Measurements from ENCODE around the gene ANKRD13B.

The ANKRD13B gene

GRCh38 chr17:29616300-29617048 lies 23.5 kb downstream of the ANKRD13B start:
- no peak for DNase-seq (ENCODE audit: low read depth in 2 of 2)

DNA sequence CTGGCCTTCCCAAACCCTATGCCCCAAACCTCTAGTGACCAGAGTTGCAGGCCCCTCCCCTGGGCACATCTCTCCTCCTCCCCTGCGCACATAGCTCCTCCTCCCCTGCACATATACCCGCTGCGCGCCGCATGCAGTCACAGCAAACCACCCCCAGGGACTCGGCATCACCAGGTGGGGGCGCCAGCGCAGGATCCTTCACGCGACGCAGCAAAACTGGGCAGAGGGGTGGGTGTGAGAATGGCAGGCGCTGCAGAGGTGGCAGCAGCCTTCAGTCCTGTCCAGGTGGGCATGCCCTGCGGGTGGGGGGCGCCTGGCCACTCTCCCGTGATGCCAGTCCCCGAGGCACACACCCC lies 24.2 kb downstream of the ANKRD13B start:
- DNase-seq (ENCODE audit: low read depth in 2 of 2): peak; percentile 63 to 80

GRCh38 chr17:29617481-29618271 lies 24.7 kb downstream of the ANKRD13B start:
- DNase-seq (ENCODE audit: low read depth in 2 of 2): peak; percentile 76

DNA sequence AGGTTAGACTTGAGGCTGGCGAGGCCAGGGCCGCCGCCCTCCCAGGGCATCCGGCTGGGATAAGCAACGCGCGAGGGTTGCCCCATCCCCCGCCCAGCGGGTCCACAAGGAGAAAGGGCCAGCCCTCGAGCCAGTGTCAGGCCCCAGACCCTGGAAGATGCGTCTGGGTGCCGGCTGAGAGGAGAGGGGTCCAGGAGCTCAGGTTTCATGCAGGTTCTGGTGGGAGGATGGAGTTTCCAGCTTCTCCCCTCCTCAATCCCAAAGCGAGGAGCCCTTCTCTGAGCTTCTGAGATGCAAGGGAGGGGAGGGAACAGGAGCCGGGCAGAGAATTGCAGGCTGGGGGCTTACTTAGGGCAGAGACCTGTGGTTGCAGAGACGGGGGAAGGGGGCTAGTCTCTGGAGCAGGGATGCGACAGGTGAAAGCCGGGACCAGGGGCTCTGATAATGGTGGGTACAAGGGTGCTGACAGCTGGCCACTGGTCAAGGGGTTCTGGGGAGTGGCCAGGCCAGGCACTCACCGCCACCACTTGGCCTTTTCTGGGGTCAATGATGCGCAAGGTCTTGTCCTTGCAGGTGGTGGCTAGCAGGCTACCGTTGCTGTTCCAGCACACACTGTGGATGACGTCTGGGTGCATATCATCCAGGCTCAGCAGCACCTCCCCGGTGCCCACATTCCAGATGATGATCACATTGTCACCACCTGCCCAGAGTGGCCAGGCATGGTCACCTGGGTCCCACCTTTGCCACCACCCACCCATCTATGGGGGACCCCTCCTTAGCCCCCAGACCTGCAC lies 25.5 kb downstream of the ANKRD13B start:
- DNase-seq (ENCODE audit: low read depth in 2 of 2): no peak

- no peak for DNase-seq (ENCODE audit: low read depth in 2 of 2)
These were observed 26.3 kb downstream of the ANKRD13B start for GRCh38 chr17:29619251-29619650.

DNA sequence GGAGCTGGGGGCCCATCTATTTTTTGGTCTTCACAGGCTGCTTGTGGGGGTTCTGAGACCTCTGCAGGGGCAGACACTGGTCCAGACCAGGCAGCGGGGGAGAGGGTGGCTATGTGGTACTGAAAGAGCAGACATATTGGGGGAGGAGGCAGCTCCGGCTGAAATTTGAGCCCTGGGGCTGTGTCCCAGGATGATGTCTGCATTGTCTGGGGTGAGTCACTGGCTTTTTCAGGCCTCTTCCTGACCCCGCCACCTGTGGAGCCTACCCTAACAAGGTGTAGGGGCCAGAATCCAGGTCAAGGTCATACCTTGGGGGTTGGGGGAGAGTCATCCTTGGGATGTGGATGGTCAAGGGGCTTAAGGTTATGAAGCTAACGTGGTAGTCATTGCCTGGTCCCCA lies 27.3 kb downstream of the ANKRD13B start:
- DNase-seq (ENCODE audit: low read depth in 2 of 2): no peak

DNA sequence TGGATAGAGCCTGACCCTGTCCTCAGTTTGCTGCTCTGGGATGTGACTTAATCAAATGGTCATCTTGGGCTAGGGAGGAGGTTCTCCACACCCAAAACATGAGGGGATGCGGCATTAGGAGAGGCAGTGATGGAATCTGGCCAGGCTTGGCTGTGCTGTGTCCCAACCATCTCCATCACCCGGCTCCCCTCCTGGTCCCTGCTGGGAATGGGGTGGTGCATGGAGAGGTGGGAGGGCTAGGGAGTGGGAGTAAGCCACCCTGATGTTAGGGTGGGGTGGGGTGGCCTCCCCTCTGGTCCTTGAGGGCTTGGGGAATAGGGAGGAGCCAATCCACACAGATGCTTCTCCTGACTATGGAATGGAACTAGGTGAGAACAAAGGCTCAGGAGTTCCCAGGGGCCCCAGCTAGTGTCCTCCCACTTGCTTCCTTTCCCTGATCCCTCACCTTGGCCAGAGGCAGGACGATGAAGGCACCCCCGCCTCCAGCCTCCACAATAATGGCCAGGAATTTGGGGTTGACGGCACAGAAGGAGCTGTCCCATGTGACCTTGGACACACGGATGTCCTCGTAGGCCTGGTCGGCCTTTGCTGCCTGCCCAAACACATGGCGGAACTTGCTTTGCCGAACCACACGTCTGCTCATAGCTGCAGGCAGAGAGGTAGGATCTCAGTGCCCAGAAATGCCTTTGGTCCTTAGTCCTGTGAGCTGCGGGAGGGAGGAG lies 28.0 kb downstream of the ANKRD13B start:
- no peak for DNase-seq (ENCODE audit: low read depth in 2 of 2)

- no peak for DNase-seq (ENCODE audit: low read depth in 2 of 2)
These were observed 28.8 kb downstream of the ANKRD13B start for GRCh38 chr17:29621751-29622194.

- peak in 1 of 2 donors; percentile 44 for DNase-seq (ENCODE audit: low read depth in 2 of 2)
These were observed 29.7 kb downstream of the ANKRD13B start, which contains the start of gene CORO6 for GRCh38 chr17:29622337-29623282. Gene CORO6 (minus strand): TSS chr17:29622912. CDS start chr17:29621421, 1,491 bp downstream.

DNA sequence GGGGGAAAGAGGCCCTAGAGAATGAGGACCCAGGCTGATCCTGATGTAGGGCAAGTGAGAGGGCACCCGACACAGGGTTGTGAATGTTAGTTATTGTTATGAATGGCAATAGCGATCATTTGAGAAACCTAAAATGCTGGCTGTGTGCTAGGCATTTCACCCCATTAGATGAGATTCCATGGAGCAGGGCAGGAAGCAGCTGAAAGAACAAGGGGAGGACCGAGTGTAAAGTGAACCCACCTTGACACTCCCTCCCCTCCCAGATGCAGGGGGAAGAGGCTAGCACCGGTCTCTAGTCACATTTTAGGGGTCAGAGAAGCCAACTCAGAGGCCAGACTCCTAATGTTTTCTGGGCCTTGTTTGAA lies 30.3 kb downstream of the ANKRD13B start:
- DNase-seq (ENCODE audit: low read depth in 2 of 2): no peak

DNA sequence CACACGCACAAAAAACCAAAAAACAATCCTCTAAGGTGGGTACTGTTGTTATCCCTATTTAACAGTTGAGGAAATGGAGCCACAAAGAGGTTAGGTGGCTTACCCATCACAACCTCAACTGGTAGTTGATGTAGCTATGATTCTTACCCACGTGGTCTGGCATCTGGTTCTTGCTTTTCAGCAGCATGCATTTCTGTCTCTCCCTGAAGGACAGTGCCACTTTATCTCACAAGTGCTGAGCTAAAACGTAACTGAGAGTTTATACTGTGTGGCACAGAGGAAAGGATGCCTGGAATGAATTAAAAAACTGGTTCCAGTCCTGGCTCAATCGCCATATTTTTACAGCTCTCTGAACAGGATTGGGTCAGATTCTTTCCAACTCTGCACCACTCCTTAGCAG lies 31.7 kb downstream of the ANKRD13B start:
- DNase-seq (ENCODE audit: low read depth in 2 of 2): no peak

DNA sequence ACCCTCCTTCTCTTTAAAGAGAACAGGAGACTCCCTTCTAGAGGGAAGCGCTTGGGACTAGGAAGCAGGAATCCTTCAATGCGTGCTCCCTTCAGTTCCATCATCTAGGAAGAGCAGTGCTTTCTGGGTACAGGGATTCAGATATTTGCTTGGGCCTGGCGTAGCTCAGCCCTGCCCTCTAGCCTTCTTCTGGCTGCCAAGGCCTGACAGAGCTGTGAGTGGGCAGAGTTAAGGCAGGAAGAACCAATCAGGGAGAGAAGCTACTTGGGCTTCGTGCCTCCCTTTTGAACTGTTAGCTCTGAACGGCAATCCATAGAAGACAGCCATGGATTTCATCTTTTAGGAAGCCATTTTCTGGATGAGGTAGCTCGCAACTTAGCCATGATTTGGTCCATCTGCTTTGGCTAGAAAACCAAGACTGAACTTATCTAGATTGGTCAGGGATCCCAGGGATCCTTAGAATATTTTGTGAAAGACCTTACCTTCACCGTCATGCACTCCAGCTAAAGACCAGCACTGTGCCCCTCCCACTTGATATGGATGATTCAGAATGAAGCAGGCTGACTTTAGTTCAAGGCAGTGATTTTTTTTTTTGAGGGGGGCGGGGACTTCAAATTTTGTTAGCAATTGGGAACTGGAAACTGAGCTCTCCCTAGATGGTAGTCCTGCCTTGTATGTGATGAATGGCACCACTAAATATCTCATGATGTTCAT lies 32.3 kb downstream of the ANKRD13B start:
- DNase-seq (ENCODE audit: low read depth in 2 of 2): no peak

DNA sequence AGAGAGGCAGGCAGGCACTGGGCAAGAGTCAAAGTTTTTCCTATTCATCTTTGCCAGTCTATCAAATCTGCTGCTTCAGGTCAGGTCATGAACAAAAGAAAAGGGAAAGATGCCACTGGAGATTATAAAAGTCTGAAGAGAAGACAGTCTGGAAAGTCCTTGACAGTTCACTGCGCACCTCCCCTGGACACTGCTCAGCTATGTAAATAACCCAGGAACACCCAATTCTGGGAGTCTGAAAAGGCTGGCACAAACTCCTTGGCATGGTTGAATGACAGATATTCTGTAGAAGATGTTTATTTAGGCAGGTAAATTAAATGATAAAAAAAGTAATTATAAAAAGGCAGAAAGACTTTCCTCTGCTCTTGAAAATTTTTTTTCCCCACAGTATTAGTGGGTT lies 35.0 kb downstream of the ANKRD13B start:
- DNase-seq (ENCODE audit: low read depth in 2 of 2): no peak

GRCh38 chr17:29628644-29629043 lies 35.7 kb downstream of the ANKRD13B start:
- DNase-seq (ENCODE audit: low read depth in 2 of 2): no peak

GRCh38 chr17:29629839-29630238 lies 36.9 kb downstream of the ANKRD13B start:
- DNase-seq (ENCODE audit: low read depth in 2 of 2): no peak

DNA sequence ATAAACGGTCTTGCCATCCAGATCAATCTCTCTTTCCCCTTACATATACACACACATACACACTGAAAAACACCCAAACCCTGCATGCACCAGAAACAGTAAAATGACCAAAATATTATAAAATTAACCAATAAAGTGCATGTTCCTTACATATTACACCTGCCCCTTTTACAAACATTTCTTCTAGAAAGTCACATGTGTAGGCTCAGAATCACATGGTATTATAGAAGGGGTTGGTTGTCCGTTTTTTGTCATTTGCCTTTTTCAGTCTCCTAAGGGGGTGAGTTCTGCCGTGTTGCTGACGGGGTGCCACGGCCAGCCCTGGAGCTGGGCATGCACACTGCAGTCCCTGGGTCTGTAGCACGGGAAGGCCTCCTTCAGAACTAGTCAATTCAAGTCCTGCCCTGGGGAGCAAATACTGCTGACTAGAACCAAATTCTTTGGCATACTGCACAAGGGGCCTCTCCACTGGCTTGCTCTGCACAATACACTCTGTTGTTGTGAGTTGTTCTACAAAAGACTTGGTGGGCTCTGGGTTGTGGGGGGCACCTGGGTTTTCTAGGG lies 37.8 kb downstream of the ANKRD13B start:
- DNase-seq (ENCODE audit: low read depth in 2 of 2): no peak

- no peak for DNase-seq (ENCODE audit: low read depth in 2 of 2)
These were observed 41.0 kb downstream of the ANKRD13B start for GRCh38 chr17:29633886-29634285.

DNA sequence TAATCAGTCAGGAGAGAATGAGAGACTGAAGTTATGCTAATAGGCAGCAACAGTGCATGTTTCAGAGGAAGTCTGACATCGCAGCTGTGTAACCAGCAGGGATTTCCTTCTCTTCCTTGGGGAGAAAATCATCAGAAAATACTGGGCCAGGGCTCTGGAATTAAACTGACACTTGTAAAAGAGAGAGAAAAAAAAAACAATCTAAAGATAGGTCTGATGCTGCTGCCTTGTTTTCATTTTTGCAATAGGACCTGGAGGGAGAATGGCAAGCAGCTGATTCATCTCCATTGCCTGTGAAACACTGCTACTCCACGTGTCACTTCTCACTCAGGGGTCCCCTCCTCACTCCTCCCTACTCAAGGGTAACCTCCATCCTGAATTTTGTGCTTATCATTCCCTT lies 47.5 kb downstream of the ANKRD13B start:
- DNase-seq (ENCODE audit: low read depth in 2 of 2): no peak

DNA sequence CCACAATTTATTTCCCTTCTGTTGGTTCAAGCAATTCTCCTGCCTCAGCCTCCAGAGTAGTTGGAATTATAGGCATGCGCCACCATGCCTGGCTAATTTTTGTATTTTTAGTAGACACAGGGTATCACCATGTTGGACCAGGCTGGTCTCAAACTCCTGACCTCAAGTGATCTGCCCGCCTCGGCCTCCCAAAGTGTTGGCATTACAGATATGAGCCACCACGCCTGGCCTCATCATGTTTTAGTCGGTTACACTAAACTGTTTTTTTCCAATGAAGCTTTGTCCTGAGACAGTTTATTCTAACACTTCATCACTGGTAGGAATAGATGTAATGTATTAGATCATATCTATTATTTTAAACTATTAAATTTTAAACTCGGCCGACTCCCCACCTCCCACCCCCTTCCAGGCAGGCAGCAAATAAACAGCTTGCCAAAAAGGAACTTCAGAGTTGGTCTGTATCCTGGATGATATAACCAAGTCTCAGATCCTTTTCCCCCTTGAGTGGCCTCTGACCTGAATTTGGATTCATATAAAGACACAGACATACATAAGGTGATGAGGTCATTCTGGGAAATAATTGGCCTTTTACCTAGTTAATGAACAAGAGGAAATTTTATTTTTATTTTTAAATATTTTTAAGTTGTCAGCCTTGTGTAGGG lies 48.2 kb downstream of the ANKRD13B start:
- DNase-seq (ENCODE audit: low read depth in 2 of 2): no peak

Measured in stimulated activated CD8-positive, alpha-beta memory T cell treated with anti-CD3 and anti-CD28 coated beads, Interleukin-7, amount 100 ng/mL, for 1 hour (primary cell).